Measurements from ENCODE around the gene KCNQ1OT1. TPM values are rescaled to one million over a fixed set of nuclear protein-coding genes. Genes with fewer than 3 reads are reported as not detected.
A peak's percentile ranks its signal among the peaks of the same experiment; 100 is the strongest.

Gene KCNQ1OT1
- total and polyA plus RNA-seq, 9 donors, result 0.43 to 11.5 (median 5.2) TPM

- peaks cover 1% of the 10 kb centered on the region for H3K4me1 ChIP-seq (ENCODE audit: insufficient read depth)
- TF ChIP-seq POLR2A (IDR thresholded peaks at IDR 0.05) (no peak), CTCF (IDR thresholded peaks at IDR 0.05) (no peak), EP300 (IDR thresholded peaks at IDR 0.05) (no peak)
- no peaks in the 10 kb centered on the region for H3K9me3 ChIP-seq
- H3K36me3 ChIP-seq, result no peaks in the 10 kb centered on the region
- no peak overlapping the region for H3K4me3 ChIP-seq
- peak; percentile 15 to 35 (median 23) for DNase-seq
- H3K27me3 ChIP-seq, result no peaks in the 10 kb centered on the region
- WGBS, 3 donors, result 40 to 57% (median 47%) methylated on average over 10 of the region's 10 CpGs
- intact Hi-C loops (cut with DNase I), result no loop called here
- H3K27ac ChIP-seq, result no peak overlapping the region
Observed at GRCh38 chr11:2580061-2580421, 119.8 kb downstream of the KCNQ1OT1 start.

DNA sequence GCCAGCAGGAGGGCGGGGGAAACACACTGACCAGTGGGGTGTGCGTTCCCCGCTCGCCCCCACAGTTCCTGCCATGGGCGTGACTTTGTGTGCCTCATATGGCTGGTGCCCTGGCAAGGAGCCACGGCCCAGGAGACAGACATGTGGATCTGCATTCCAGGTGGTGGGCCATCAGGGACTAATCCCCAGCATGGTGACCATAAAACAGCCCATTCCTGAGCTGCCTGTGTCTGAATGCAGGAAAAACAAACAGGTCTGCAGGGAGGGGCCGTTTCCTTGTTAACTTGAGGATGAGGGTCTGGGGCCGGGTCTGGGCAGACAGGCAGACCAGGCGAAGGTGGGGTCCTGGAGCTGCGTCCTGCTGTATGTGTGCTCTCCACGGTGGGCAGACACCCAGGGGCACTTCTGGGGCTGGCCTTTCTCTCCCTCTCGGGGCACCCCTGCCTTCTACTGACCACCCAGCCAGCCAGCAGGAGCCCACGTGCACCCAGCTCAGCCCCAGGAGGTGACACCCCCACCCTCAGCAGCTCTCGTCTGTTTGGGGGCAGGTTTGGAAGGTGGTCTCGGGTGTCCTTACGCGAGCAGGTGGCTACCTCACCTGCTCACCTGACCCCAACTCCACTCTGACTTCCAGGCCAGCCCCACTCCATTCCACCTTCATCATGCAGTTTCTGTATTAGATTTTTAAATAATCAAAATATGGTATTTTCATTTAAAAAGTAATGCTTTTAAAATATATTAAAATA is 120.3 kb downstream of the KCNQ1OT1 start:
- no peak overlapping the region for H3K27ac ChIP-seq
- H3K4me1 ChIP-seq (ENCODE audit: insufficient read depth), result peaks cover 1% of the 10 kb centered on the region
- peak; percentile 10 to 38 (median 17) for DNase-seq
- intact Hi-C loops (cut with DNase I), result no loop called here
- no peak overlapping the region for H3K4me3 ChIP-seq
- 78 to 81% (median 78%) methylated on average over 17 of the region's 17 CpGs for WGBS, 3 donors
- no peak for TF ChIP-seq EP300 (IDR thresholded peaks at IDR 0.05)
- no peaks in the 10 kb centered on the region for H3K36me3 ChIP-seq
- H3K27me3 ChIP-seq, result no peaks in the 10 kb centered on the region
- no peaks in the 10 kb centered on the region for H3K9me3 ChIP-seq

DNA sequence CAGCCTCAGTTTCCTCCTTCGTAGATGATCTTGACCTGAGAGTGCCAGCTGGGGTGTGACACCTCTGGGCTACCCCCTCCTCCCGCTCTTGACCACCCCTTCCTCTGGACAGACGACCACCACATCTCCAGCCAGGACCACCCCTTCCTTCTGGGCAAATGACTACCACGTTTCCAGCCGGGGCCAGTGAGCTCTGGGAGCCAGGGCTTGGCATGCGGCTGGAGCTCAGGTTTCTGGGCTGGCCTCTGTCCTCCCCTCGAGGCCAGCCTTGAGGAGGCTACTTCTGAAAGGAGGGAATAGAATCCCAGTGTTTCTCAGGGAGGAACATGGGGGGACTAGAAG is 120.9 kb downstream of the KCNQ1OT1 start:
- TF ChIP-seq EP300 (IDR thresholded peaks at IDR 0.05) (no peak), CTCF (IDR thresholded peaks at IDR 0.05) (no peak), POLR2A (IDR thresholded peaks at IDR 0.05) (no peak)
- no peaks in the 10 kb centered on the region for H3K36me3 ChIP-seq

DNA sequence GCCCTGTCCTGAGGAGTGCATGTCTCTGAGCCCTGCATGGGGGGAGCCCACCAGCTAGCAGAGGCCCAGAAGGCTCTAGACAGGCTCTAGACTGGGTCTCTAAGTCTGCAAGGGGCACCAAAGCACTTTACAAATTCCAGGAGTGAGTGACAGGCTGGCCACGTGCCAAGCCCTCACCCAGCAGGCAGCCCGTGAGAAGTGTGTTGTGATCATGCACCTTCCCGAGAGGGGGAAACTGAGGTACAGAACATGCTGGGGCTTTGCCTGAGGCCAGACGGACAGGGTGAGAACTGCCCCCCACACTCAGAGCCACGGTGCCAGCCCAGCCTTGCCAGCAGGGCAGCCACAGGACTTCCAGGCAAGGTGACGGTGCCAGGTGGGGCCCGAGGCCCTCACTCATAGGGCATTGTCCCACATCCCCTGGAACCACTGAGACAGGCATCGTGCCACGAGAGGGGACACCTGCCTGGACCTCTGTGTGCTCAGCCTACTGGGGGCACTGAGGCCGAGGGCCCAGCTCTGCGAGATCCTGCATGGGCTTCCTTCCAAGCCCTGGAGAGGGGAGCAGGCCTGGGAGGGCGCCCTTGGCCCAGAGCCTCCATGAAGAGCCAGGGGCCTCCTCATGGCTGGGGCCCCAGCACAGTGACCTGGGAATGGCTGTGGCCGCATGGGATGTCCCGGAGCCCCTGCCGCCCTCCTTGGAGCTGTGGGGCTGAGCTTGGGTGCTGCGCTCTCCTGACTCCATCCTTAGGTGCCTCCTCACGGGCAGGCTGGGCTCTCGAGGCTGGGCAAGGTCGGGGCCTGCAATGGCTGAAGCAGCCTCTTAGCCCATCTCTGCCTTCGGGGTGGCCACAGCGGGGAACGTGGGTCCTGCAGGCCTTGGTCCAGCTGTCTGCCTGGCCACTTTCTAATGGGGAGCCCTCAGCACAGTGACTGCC is 121.5 kb downstream of the KCNQ1OT1 start:
- WGBS, 3 donors, result 89 to 94% (median 91%) methylated on average over 18 to 22 of the region's 22 CpGs
- H3K36me3 ChIP-seq, result no peaks in the 10 kb centered on the region
- intact Hi-C loops (cut with DNase I), result no loop called here
- H3K4me3 ChIP-seq, result no peak overlapping the region
- no peaks in the 10 kb centered on the region for H3K9me3 ChIP-seq
- no peak overlapping the region for H3K27ac ChIP-seq
- H3K27me3 ChIP-seq, result no peaks in the 10 kb centered on the region
- no peak for TF ChIP-seq EP300 (IDR thresholded peaks at IDR 0.05)
- H3K4me1 ChIP-seq (ENCODE audit: insufficient read depth), result peaks cover 1% of the 10 kb centered on the region
- peak; percentile 7 to 29 (median 15) for DNase-seq

More for the DNA sequence above, 120.9 kb downstream of the KCNQ1OT1 start:
- Histone ChIP-seq H3K4me1 (ENCODE audit: insufficient read depth) (peaks cover 1% of the 10 kb centered on the region), H3K27ac (no peak overlapping the region), H3K27me3 (no peaks in the 10 kb centered on the region), H3K9me3 (no peaks in the 10 kb centered on the region), H3K4me3 (no peak overlapping the region)
- intact Hi-C loops (cut with DNase I), result no loop called here
- DNase-seq, result peak in 2 of 5 donors; percentile 3 to 13
- 88 to 90% (median 88%) methylated on average over 7 of the region's 7 CpGs for WGBS, 3 donors

DNA sequence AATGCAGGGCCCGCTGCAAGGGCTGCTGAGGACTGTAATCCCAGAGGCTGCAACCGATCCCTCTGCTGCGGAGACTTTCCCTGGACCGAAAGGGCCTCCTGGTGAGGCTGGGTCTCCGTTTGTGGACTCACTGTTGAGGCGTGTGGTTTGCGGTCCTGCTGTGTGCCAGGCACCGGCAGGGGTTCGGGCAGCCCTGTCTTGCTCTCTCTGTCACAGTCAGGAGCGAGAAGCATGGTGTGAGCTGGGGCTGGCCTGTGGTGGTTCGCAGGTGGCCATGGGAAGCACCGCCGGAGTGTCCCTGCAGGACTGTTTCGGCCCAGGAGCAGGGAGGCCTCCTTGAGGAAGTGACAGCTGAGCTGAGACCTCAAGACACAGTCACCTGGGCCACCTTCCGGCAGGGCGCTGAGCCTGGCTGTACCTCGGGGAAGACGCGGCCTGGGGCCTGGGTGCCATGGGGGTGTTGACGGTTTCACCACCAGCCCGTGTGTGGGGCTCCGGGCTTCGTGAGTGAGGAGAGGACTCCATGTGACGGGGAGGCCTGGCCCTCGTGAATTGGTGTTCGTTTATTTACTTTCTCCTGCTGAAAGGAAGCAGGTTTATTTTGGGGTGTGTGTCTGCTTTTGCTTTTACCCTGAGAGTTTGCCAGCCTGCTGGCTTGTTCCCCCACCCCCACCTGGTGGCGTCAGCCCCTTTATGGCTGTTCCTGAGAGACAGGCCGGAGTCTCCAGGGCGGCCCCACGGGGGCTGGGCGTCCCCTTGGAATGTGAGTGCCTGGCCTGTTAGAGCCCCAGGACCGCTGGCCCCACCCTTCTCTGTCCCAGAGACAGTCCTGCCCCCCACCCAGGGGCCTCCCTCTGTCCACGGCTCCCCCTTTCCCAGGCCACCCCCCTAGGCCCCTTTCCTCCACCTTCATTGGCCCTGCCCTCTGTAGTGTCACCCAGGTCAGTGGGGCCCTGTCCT is 122.5 kb downstream of the KCNQ1OT1 start:
- peak; percentile 4 to 33 (median 14) for DNase-seq
- H3K27me3 ChIP-seq, result no peaks in the 10 kb centered on the region
- TF ChIP-seq CTCF (IDR thresholded peaks at IDR 0.05), result no peak
- no peak for TF ChIP-seq POLR2A (IDR thresholded peaks at IDR 0.05)
- TF ChIP-seq EP300 (IDR thresholded peaks at IDR 0.05), result no peak
- no peaks in the 10 kb centered on the region for H3K36me3 ChIP-seq
- intact Hi-C loops (cut with DNase I), result no loop called here
- no peak overlapping the region for H3K4me3 ChIP-seq
- no peaks in the 10 kb centered on the region for H3K9me3 ChIP-seq
- no peak overlapping the region for H3K27ac ChIP-seq
- H3K4me1 ChIP-seq (ENCODE audit: insufficient read depth), result peaks cover 1% of the 10 kb centered on the region
- WGBS, 3 donors, result 91 to 94% (median 93%) methylated on average over 33 of the region's 33 CpGs
